NCI-H1694 treated with DMSO at 0.1 percent for 48 hours (cell line): ENCODE results near the gene DNAJC24.
"Not testable (repeated sequence)": the region's sequence is repeated elsewhere in the genome, so short reads cannot be mapped to it uniquely, and the experiment has no call there.

ENCODE experiments used
- DNase-seq: peaks from one replicate; lab custom pipeline; 2025; lab: John Stamatoyannopoulos, UW

Gene DNAJC24

GRCh38 chr11:31369348-31370329 lies at the start of gene DNAJC24, which contains the start of gene DCDC1:
Gene DNAJC24 (plus strand): TSS chr11:31369860. CDS start chr11:31370749, 889 bp downstream.
Gene DCDC1 (minus strand): TSS chr11:31369739. CDS start chr11:31328280, 41,459 bp downstream.
- peak; percentile 96 for DNase-seq

GRCh38 chr11:31321494-31321893 lies 48.2 kb upstream of the DNAJC24 start:
- DNase-seq, result not testable (repeated sequence)

- DNase-seq, result no peak
These were observed 46.5 kb upstream of the DNAJC24 start for GRCh38 chr11:31323145-31323544.

GRCh38 chr11:31325160-31325559 lies 44.5 kb upstream of the DNAJC24 start:
- DNase-seq, result no peak

GRCh38 chr11:31326470-31327148 lies 43.1 kb upstream of the DNAJC24 start:
- no peak for DNase-seq

GRCh38 chr11:31327417-31327816 lies 42.2 kb upstream of the DNAJC24 start:
- no peak for DNase-seq

- DNase-seq, result no peak
These were observed 41.0 kb upstream of the DNAJC24 start for GRCh38 chr11:31328697-31329096.

GRCh38 chr11:31337806-31338205 lies 31.9 kb upstream of the DNAJC24 start:
- DNase-seq, result no peak

GRCh38 chr11:31340903-31341572 lies 28.6 kb upstream of the DNAJC24 start:
- DNase-seq, result no peak

GRCh38 chr11:31351168-31351567 lies 18.5 kb upstream of the DNAJC24 start:
- DNase-seq, result no peak

- no peak for DNase-seq
These were observed 14.5 kb upstream of the DNAJC24 start for GRCh38 chr11:31355131-31355530.

GRCh38 chr11:31355817-31356216 lies 13.8 kb upstream of the DNAJC24 start:
- DNase-seq, result no peak

GRCh38 chr11:31361743-31362142 lies 7.9 kb upstream of the DNAJC24 start:
- DNase-seq, result no peak

GRCh38 chr11:31366795-31367194 lies 2.9 kb upstream of the DNAJC24 start:
- DNase-seq, result no peak

GRCh38 chr11:31375879-31376278 lies 6.2 kb downstream of the DNAJC24 start:
- DNase-seq, result no peak

- DNase-seq, result no peak
These were observed 13.5 kb downstream of the DNAJC24 start for GRCh38 chr11:31383116-31383515.

- DNase-seq, result no peak
These were observed 17.7 kb downstream of the DNAJC24 start for GRCh38 chr11:31387379-31387778.

- peak; percentile 70 for DNase-seq
These were observed 27.7 kb downstream of the DNAJC24 start for GRCh38 chr11:31397239-31397834.

GRCh38 chr11:31404614-31405013 lies 35.0 kb downstream of the DNAJC24 start:
- DNase-seq, result no peak

- no peak for DNase-seq
These were observed 38.5 kb downstream of the DNAJC24 start for GRCh38 chr11:31408201-31408600.

GRCh38 chr11:31412946-31413345 lies 43.3 kb downstream of the DNAJC24 start:
- no peak for DNase-seq

GRCh38 chr11:31414338-31414737 lies 44.7 kb downstream of the DNAJC24 start:
- no peak for DNase-seq
